Measurements from ENCODE around the gene BARD1.

DNA sequence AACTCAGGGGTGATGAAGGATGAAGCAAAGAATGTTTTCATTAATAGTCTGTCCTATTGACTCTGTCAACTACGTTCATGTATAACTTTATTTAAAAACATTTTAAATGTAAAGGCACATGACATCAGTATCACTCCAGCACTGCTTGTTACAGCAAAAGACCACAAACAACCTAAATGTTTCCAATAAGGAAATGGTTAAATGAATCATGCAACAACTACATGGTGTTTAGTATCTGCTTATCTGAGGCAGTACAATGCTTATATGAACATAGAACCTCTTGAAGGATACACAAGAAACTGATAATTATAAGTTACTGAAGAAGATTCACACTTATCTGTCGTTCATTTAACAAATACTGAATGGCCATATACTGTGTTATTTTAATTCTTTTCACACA is 8.4 kb downstream of the BARD1 start:
- no peak for TF ChIP-seq EZH2 (IDR thresholded peaks at IDR 0.05; ENCODE audit: borderline replicate concordance, insufficient read depth, low read depth, low read length, poor library complexity, severe bottlenecking)
- TF ChIP-seq, protein P1, sequence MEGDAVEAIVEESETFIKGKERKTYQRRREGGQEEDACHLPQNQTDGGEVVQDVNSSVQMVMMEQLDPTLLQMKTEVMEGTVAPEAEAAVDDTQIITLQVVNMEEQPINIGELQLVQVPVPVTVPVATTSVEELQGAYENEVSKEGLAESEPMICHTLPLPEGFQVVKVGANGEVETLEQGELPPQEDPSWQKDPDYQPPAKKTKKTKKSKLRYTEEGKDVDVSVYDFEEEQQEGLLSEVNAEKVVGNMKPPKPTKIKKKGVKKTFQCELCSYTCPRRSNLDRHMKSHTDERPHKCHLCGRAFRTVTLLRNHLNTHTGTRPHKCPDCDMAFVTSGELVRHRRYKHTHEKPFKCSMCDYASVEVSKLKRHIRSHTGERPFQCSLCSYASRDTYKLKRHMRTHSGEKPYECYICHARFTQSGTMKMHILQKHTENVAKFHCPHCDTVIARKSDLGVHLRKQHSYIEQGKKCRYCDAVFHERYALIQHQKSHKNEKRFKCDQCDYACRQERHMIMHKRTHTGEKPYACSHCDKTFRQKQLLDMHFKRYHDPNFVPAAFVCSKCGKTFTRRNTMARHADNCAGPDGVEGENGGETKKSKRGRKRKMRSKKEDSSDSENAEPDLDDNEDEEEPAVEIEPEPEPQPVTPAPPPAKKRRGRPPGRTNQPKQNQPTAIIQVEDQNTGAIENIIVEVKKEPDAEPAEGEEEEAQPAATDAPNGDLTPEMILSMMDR (IDR thresholded peaks at IDR 0.05), result no peak
